ENCODE data around the gene CIC. TPM values are rescaled to one million over a fixed set of nuclear protein-coding genes. Genes with fewer than 3 reads are reported as not detected.
A peak's percentile ranks its signal among the peaks of the same experiment; 100 is the strongest.

CIC gene
- total and polyA plus RNA-seq, 9 of the 15 experiments (the other 6 are each of a cell fraction or from before 2014, with no cell fraction given), result 0.07 to 44.7 (median 8.6) TPM

- TF ChIP-seq, protein P1, sequence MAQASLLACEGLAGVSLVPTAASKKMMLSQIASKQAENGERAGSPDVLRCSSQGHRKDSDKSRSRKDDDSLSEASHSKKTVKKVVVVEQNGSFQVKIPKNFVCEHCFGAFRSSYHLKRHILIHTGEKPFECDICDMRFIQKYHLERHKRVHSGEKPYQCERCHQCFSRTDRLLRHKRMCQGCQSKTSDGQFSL (CRISPR knock-in tag; IDR thresholded peaks at IDR 0.05), result peak; percentile 90
- TF ChIP-seq, protein P1 (tag; IDR thresholded peaks at IDR 0.05), result peak in 1 of 2 experiments; percentile 83; a peak in 2 of 4 replicates
- TF ChIP-seq ZNF133 (CRISPR knock-in tag; IDR thresholded peaks at IDR 0.05) (no peak), MTF1 (CRISPR knock-in tag; IDR thresholded peaks at IDR 0.05; ENCODE audit: borderline replicate concordance) (no peak), FOS (IDR thresholded peaks at IDR 0.05; ENCODE audit: extremely low read depth, insufficient read length) (no peak), HDGF (IDR thresholded peaks at IDR 0.05) (0 out of 2 replicates have a peak, but pooled peaks have one; percentile 67), SAFB2 (IDR thresholded peaks at IDR 0.05; ENCODE audit: borderline replicate concordance, low read depth, low read length, severe bottlenecking) (no peak), SMARCA4 (IDR thresholded peaks at IDR 0.05) (no peak), MAFK (IDR thresholded peaks at IDR 0.05; ENCODE audit: low read length) (no peak), JUND (IDR thresholded peaks at IDR 0.05; ENCODE audit: borderline replicate concordance, low read depth, low read length) (peak; percentile 30; the same call in 1 of the 2 replicates), JUND (tag; IDR thresholded peaks at IDR 0.05; ENCODE audit: borderline replicate concordance, low read depth, low read length) (peak; percentile 30; the same call in 1 of the 3 replicates), NR4A1 (CRISPR knock-in tag; IDR thresholded peaks at IDR 0.05) (no peak), NR4A1 (tag; IDR thresholded peaks at IDR 0.05) (no peak), E2F3 (CRISPR knock-in tag; IDR thresholded peaks at IDR 0.05) (no peak), RBM39 (optimal IDR thresholded peaks at IDR 0.05; ENCODE audit: low read depth, low read length) (peak; percentile 24), ZNF589 (CRISPR knock-in tag; IDR thresholded peaks at IDR 0.05; ENCODE audit: low read depth) (no peak), RBBP5 (IDR thresholded peaks at IDR 0.05; ENCODE audit: borderline replicate concordance, insufficient read depth, low read length, poor library complexity, severe bottlenecking) (no peak), KAT8 (IDR thresholded peaks at IDR 0.05; ENCODE audit: low read depth) (no peak), ATF1 (CRISPR knock-in tag; IDR thresholded peaks at IDR 0.05) (no peak), ATF1 (tag; IDR thresholded peaks at IDR 0.05) (peak; percentile 60), POLR2AphosphoS2 (IDR thresholded peaks at IDR 0.05; ENCODE audit: low read length) (no peak)
- TF ChIP-seq, protein P2, sequence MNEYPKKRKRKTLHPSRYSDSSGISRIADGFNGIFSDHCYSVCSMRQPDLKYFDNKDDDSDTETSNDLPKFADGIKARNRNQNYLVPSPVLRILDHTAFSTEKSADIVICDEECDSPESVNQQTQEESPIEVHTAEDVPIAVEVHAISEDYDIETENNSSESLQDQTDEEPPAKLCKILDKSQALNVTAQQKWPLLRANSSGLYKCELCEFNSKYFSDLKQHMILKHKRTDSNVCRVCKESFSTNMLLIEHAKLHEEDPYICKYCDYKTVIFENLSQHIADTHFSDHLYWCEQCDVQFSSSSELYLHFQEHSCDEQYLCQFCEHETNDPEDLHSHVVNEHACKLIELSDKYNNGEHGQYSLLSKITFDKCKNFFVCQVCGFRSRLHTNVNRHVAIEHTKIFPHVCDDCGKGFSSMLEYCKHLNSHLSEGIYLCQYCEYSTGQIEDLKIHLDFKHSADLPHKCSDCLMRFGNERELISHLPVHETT (CRISPR knock-in tag; conservative IDR thresholded peaks at IDR 0.05 in 1 of 2, IDR thresholded peaks at IDR 0.05 in 1 of 2), result peak in 1 of 2 experiments; percentile 38; a peak in 1 of 4 replicates
- TF ChIP-seq, protein P3, sequence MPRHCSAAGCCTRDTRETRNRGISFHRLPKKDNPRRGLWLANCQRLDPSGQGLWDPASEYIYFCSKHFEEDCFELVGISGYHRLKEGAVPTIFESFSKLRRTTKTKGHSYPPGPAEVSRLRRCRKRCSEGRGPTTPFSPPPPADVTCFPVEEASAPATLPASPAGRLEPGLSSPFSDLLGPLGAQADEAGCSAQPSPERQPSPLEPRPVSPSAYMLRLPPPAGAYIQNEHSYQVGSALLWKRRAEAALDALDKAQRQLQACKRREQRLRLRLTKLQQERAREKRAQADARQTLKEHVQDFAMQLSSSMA (CRISPR knock-in tag; IDR thresholded peaks at IDR 0.05), result no peak
- TF ChIP-seq, protein P4, sequence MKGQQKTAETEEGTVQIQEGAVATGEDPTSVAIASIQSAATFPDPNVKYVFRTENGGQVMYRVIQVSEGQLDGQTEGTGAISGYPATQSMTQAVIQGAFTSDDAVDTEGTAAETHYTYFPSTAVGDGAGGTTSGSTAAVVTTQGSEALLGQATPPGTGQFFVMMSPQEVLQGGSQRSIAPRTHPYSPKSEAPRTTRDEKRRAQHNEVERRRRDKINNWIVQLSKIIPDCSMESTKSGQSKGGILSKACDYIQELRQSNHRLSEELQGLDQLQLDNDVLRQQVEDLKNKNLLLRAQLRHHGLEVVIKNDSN (CRISPR knock-in tag; IDR thresholded peaks at IDR 0.05), result peak; percentile 35
Measured at GRCh38 chr19:42252365-42253244, 16.4 kb upstream of the CIC start (continued).
